Aorta (tissue), 5 donors: ENCODE results near the gene RASA4B. TPM values are rescaled to one million over a fixed set of nuclear protein-coding genes. Genes with fewer than 3 reads are reported as not detected.
"Not testable (repeated sequence)": the region's sequence is repeated elsewhere in the genome, so short reads cannot be mapped to it uniquely, and the experiment has no call there.

ENCODE experiments used
- ATAC-seq: fragments of 200-7000 bp; cut with Tn5 transposase; one replicate; pipeline ENCODE4 v1.9.1; 2022; ENCODE audit warnings: moderate library complexity; ENCODE audit not compliant: low FRiP score
- DNase-seq, 2 donors: peaks; one replicate each; pipeline ENCODE4 v3.0.0-alpha.2; 2020
- H3K27ac ChIP-seq, 2 donors: one replicate each; pipeline ENCODE4 v1.5.1; 2013; ENCODE audit warnings: low read length in 2 of 2, mild to moderate bottlenecking in 2 of 2, moderate library complexity in 2 of 2, control low read depth in 1 of 2, inconsistent platforms in 1 of 2, low read depth in 1 of 2
- H3K27me3 ChIP-seq, 2 donors: one replicate each; pipeline ENCODE4 v1.6.1; 2013; ENCODE audit warnings: control low read depth in 1 of 2, low read length in 1 of 2, mild to moderate bottlenecking in 1 of 2, moderate library complexity in 1 of 2; ENCODE audit not compliant: insufficient read depth in 2 of 2, control insufficient read depth in 1 of 2
- H3K36me3 ChIP-seq, 2 donors: one replicate each; pipeline ENCODE4 v1.6.1; 2013; ENCODE audit warnings: control low read depth in 1 of 2, low read length in 1 of 2, mild to moderate bottlenecking in 1 of 2; ENCODE audit not compliant: insufficient read depth in 2 of 2, control insufficient read depth in 1 of 2
- H3K4me1 ChIP-seq, 2 donors: one replicate each; pipeline ENCODE4 v1.6.1; 2013; ENCODE audit warnings: low read length in 2 of 2, control low read depth in 1 of 2, mild to moderate bottlenecking in 1 of 2, moderate library complexity in 1 of 2; ENCODE audit not compliant: insufficient read depth in 2 of 2, control insufficient read depth in 1 of 2
- H3K4me3 ChIP-seq, 2 donors: one replicate each; pipeline ENCODE4 v1.5.1; 2013; ENCODE audit warnings: low read length in 2 of 2, control low read depth in 1 of 2, mild to moderate bottlenecking in 1 of 2
- H3K9me3 ChIP-seq: one replicate; pipeline ENCODE4 v1.6.1; 2013; ENCODE audit warnings: mild to moderate bottlenecking, low read length; ENCODE audit not compliant: control insufficient read depth
- WGBS, 2 donors: extraction: QIAGEN DNeasy Blood & Tissue Kit; methylation state at CpG; one replicate each; pipeline ENCODE4 v1.1.7; 2013; 5-methylcytosine and 5-hydroxymethylcytosine counted together
- intact Hi-C, 2 donors: fragments of 100-400 bp; cut with DNase I; formaldehyde crosslinking; loops; one replicate each; pipeline versions ENCODE4 v1.14.2 to v1.15.0; 2022
- polyA plus RNA-seq, 2 donors: library from polyadenylated mRNA; stranded (reverse); fragments of 200-250 nt; gene quantifications; one replicate each; pipeline ENCODE4 v1.2.3, GENCODE V29; 2013
- total RNA-seq, 2 donors: library from RNA; stranded (reverse); fragmentation: NEBNext Ultra II Directional; extraction: Animal tissue kit (Norgen Biotek cat#: 25700); gene quantifications; one replicate each; pipeline ENCODE4 v1.2.1, GENCODE V29; 2021
- donor health status: healthy with polysubstance abuse.
- donor health status: Bipolar disorder and iron deficiency.
- donor health status: DM: no; HTN: no; CAD: no.
- donor health status: DM: no; HTN: no; CAD: no.
- donor health status: DM: yes; HTN: yes; CAD: no.

The RASA4B gene
- total and polyA plus RNA-seq, 4 donors: 14.4 to 81.9 (median 47.5) TPM

GRCh38 chr7:102540604-102541003, 23.0 kb upstream of the RASA4B start:
- intact Hi-C loops, H3K27me3 ChIP-seq, H3K4me3 ChIP-seq, H3K36me3 ChIP-seq, ATAC-seq, H3K27ac ChIP-seq, H3K9me3 ChIP-seq, H3K4me1 ChIP-seq: not testable (repeated sequence)
- DNase-seq: peak; percentile 23 to 27
- WGBS, 2 donors: 91 to 92% methylated on average over 4 of the region's 6 CpGs

GRCh38 chr7:102535062-102535615, 17.6 kb upstream of the RASA4B start:
- H3K27ac ChIP-seq, H3K4me3 ChIP-seq, intact Hi-C loops, H3K4me1 ChIP-seq, H3K9me3 ChIP-seq, H3K27me3 ChIP-seq, H3K36me3 ChIP-seq, ATAC-seq, DNase-seq: not testable (repeated sequence)
- 61 to 92% methylated on average over 2 to 4 of the region's 8 CpGs for WGBS, 2 donors

GRCh38 chr7:102532127-102532526, 14.6 kb upstream of the RASA4B start:
- H3K9me3 ChIP-seq, H3K4me3 ChIP-seq, H3K36me3 ChIP-seq, ATAC-seq, H3K27me3 ChIP-seq, DNase-seq, intact Hi-C loops, H3K4me1 ChIP-seq, H3K27ac ChIP-seq: not testable (repeated sequence)
- 79 to 95% methylated on average over 2 of the region's 2 CpGs for WGBS, 2 donors

- H3K36me3 ChIP-seq, H3K27ac ChIP-seq, H3K4me1 ChIP-seq, ATAC-seq, H3K27me3 ChIP-seq, H3K4me3 ChIP-seq, intact Hi-C loops, H3K9me3 ChIP-seq: not testable (repeated sequence)
- WGBS, 2 donors: no CpG with 5 or more reads among the region's 7 CpGs
- peak; percentile 50 to 66 for DNase-seq
These were observed 14.0 kb upstream of the RASA4B start for GRCh38 chr7:102531583-102531982.

GRCh38 chr7:102527822-102528793, 10.5 kb upstream of the RASA4B start:
- intact Hi-C loops, H3K36me3 ChIP-seq, H3K27me3 ChIP-seq, H3K4me3 ChIP-seq, H3K27ac ChIP-seq, H3K9me3 ChIP-seq, H3K4me1 ChIP-seq: not testable (repeated sequence)
- DNase-seq (peak in 1 of 2 donors; percentile 13), ATAC-seq (peak; percentile 22)
- 93 to 100% methylated on average over 1 to 3 of the region's 13 CpGs for WGBS, 2 donors

- H3K27me3 ChIP-seq, H3K4me1 ChIP-seq, H3K9me3 ChIP-seq, H3K27ac ChIP-seq, intact Hi-C loops, H3K4me3 ChIP-seq, H3K36me3 ChIP-seq: not testable (repeated sequence)
- WGBS, 2 donors: 65 to 74% methylated on average over 1 of the region's 8 CpGs
- DNase-seq (peak in 1 of 2 donors; percentile 2), ATAC-seq (peak; percentile 39)
These were observed 9.6 kb upstream of the RASA4B start for GRCh38 chr7:102527182-102527581.

- H3K27me3 ChIP-seq, H3K9me3 ChIP-seq, H3K4me1 ChIP-seq, H3K27ac ChIP-seq, H3K4me3 ChIP-seq, intact Hi-C loops, H3K36me3 ChIP-seq: not testable (repeated sequence)
- ATAC-seq: peak; percentile 3
- DNase-seq: peak; percentile 24 to 33
- 38 to 65% methylated on average over 1 of the region's 2 CpGs for WGBS, 2 donors
These were observed 7.2 kb upstream of the RASA4B start for GRCh38 chr7:102524803-102525202.

GRCh38 chr7:102520797-102521196, 3.2 kb upstream of the RASA4B start:
- intact Hi-C loops, H3K4me3 ChIP-seq, H3K36me3 ChIP-seq, DNase-seq, H3K4me1 ChIP-seq, H3K27ac ChIP-seq, H3K27me3 ChIP-seq, H3K9me3 ChIP-seq, ATAC-seq: not testable (repeated sequence)
- 70% methylated on average over 3 of the region's 5 CpGs; no CpG with 5 or more reads in 1 of the 2 donors for WGBS, 2 donors

GRCh38 chr7:102516951-102517350, 626 bp downstream of the RASA4B start:
- intact Hi-C loops, H3K36me3 ChIP-seq, DNase-seq, H3K27me3 ChIP-seq, ATAC-seq, H3K27ac ChIP-seq, H3K4me3 ChIP-seq, H3K9me3 ChIP-seq, H3K4me1 ChIP-seq: not testable (repeated sequence)
- no CpG with 5 or more reads among the region's 10 CpGs for WGBS, 2 donors
